Astrocyte (in vitro differentiated cells and primary cell): Measurements from ENCODE around the gene KCTD21.

Source experiments
- CTCF ChIP-seq: IDR thresholded peaks from 2 replicates; pipeline ENCODE4 v1.5.1; 2011; ENCODE audit warnings: low read depth, mild to moderate bottlenecking, inconsistent platforms, low read length, moderate library complexity; ENCODE audit not compliant: insufficient read depth
- EZH2 ChIP-seq: IDR thresholded peaks from 2 replicates; pipeline ENCODE4 v1.6.1; 2012; ENCODE audit warnings: mild to moderate bottlenecking, low read length, inconsistent platforms; ENCODE audit not compliant: insufficient read depth

- TF ChIP-seq CTCF (no peak), EZH2 (no peak)
Measured at GRCh38 chr11:78230161-78230877, 41.9 kb upstream of the KCTD21 start.
